Keratinocyte (primary cell): ENCODE measurements around the gene ACSM3. TPM values are rescaled to one million over a fixed set of nuclear protein-coding genes. Genes with fewer than 3 reads are reported as not detected.

Experiments
- DNase-seq: peaks from one replicate; pipeline ENCODE4 v3.0.0-alpha.2; 2011; ENCODE audit warnings: low read depth, missing footprints, low spot score
- FAIRE-seq: peaks from 2 replicates; lab custom pipeline; 2011; peaks lifted over from hg19 to GRCh38; lab: Jason Lieb, UNC
- H2AFZ ChIP-seq: 2 replicates; pipeline ENCODE4 v1.6.0; 2012; ENCODE audit warnings: low read length, control low read depth, inconsistent platforms; ENCODE audit not compliant: control insufficient read depth
- H3K27ac ChIP-seq: 2 replicates; pipeline ENCODE4 v1.5.1; 2011; ENCODE audit warnings: low read length; ENCODE audit not compliant: control insufficient read depth, insufficient read depth
- H3K27me3 ChIP-seq: 3 replicates; pipeline ENCODE4 v1.6.0; 2011; ENCODE audit warnings: low read length; ENCODE audit not compliant: control insufficient read depth, insufficient read depth; ENCODE audit errors: extremely low read depth
- H3K36me3 ChIP-seq, 2 experiments: 2 replicates in 1 of 2; 3 replicates in 1 of 2; pipeline ENCODE4 v1.5.1; 2011; ENCODE audit warnings: low read length in 2 of 2, mild to moderate bottlenecking in 1 of 2; ENCODE audit not compliant: control insufficient read depth in 2 of 2, insufficient read depth in 2 of 2; ENCODE audit errors: extremely low read depth in 1 of 2
- H3K4me1 ChIP-seq: 3 replicates; pipeline ENCODE4 v1.5.1; 2011; ENCODE audit warnings: low read length; ENCODE audit not compliant: control insufficient read depth, insufficient read depth; ENCODE audit errors: extremely low read depth
- H3K4me2 ChIP-seq: 3 replicates; pipeline ENCODE4 v1.6.0; 2011; ENCODE audit warnings: low read depth, low read length; ENCODE audit not compliant: control insufficient read depth, insufficient read depth; ENCODE audit errors: extremely low read depth
- H3K4me3 ChIP-seq, 3 experiments: fragments of 200-600 bp in 1 of 3; sonication (generic) in 1 of 3; 2 replicates in 2 of 3; 3 replicates in 1 of 3; pipeline ENCODE4 v1.5.1; 2011 to 2016; ENCODE audit warnings: low read length in 3 of 3, mild to moderate bottlenecking in 3 of 3, control low read depth in 2 of 3, inconsistent platforms in 1 of 3, low read depth in 1 of 3, mixed read lengths in 1 of 3, mixed run types in 1 of 3, moderate library complexity in 1 of 3; ENCODE audit not compliant: control insufficient read depth in 2 of 3, insufficient read depth in 2 of 3; ENCODE audit errors: extremely low read depth in 1 of 3
- H3K79me2 ChIP-seq: 2 replicates; pipeline ENCODE4 v1.6.0; 2012; ENCODE audit warnings: low read length; ENCODE audit not compliant: control insufficient read depth, insufficient read depth
- H3K9ac ChIP-seq: 3 replicates; pipeline ENCODE4 v1.6.0; 2011; ENCODE audit warnings: low read length; ENCODE audit not compliant: control insufficient read depth, insufficient read depth; ENCODE audit errors: extremely low read depth
- H3K9me1 ChIP-seq: 3 replicates; pipeline ENCODE4 v1.6.0; 2011; ENCODE audit warnings: low read length; ENCODE audit not compliant: control insufficient read depth, insufficient read depth; ENCODE audit errors: extremely low read depth
- H3K9me3 ChIP-seq: 2 replicates; pipeline ENCODE4 v1.5.1; 2012; ENCODE audit warnings: low read depth, low read length; ENCODE audit not compliant: control insufficient read depth
- H4K20me1 ChIP-seq: 3 replicates; pipeline ENCODE4 v1.6.0; 2011; ENCODE audit warnings: low read length; ENCODE audit not compliant: control insufficient read depth, insufficient read depth; ENCODE audit errors: extremely low read depth
- CTCF ChIP-seq, 3 experiments: IDR thresholded peaks in 1 of 3; conservative IDR thresholded peaks in 1 of 3; optimal IDR thresholded peaks in 1 of 3; 2 replicates in 2 of 3; 3 replicates in 1 of 3; pipeline versions ENCODE3 to v1.5.1; 2011; ENCODE audit warnings: low read length in 3 of 3, mild to moderate bottlenecking in 3 of 3, moderate library complexity in 2 of 3, control low read depth in 1 of 3, inconsistent platforms in 1 of 3; ENCODE audit not compliant: insufficient read depth in 2 of 3; ENCODE audit errors: extremely low read depth in 1 of 3
- EZH2 ChIP-seq: IDR thresholded peaks from one replicate; pipeline ENCODE4 v1.6.1; 2012; ENCODE audit warnings: inconsistent platforms, mild to moderate bottlenecking, low read length, moderate library complexity
- dilution Hi-C: fragments of 300-500 bp; cut with MboI; formaldehyde crosslinking; loops from one replicate; pipeline ENCODE4 v1.7.0; 2020; ENCODE audit warnings: low sequenced_read_pairs; ENCODE audit not compliant: extremely low pct_ligation_motif_present
- polyA plus RNA-seq, 5 experiments: library from polyadenylated mRNA; depleted of rRNA in 3 of 5; stranded (reverse) in 3 of 5; stranded (forward) in 1 of 5; unstranded in 1 of 5; fragments of >200 nt; gene quantifications; 1 replicate in 1 of 5; 2 replicates in 3 of 5; 3 replicates in 1 of 5; pipeline versions ENCODE4 v1.2.1 to v1.2.3, GENCODE V29; 2011 to 2012; ENCODE audit warnings: missing spikeins in 2 of 5, low read depth in 1 of 5, low replicate concordance in 1 of 5

ACSM3 gene
- polyA plus RNA-seq, 1 donor (not counting 4 experiments of a cell fraction or from before 2014, with no cell fraction given) = 0.38 TPM

GRCh38 chr16:20720251-20720650 is 43.6 kb upstream of the ACSM3 start:
- no peaks in the 10 kb centered on the region for H4K20me1 ChIP-seq
- no peaks in the 10 kb centered on the region for H3K27me3 ChIP-seq
- no peaks in the 10 kb centered on the region for H3K9me3 ChIP-seq
- H3K9me1 ChIP-seq = no peaks in the 10 kb centered on the region
- H3K4me2 ChIP-seq = no peak overlapping the region
- no peak overlapping the region for H3K27ac ChIP-seq
- FAIRE-seq (no peak), DNase-seq (no peak)
- no peaks in the 10 kb centered on the region for H3K79me2 ChIP-seq
- H3K4me3 ChIP-seq = no peak overlapping the region
- TF ChIP-seq EZH2 (no peak), CTCF (optimal IDR thresholded peaks at IDR 0.05 in 1 of 3, IDR thresholded peaks at IDR 0.05 in 1 of 3, conservative IDR thresholded peaks at IDR 0.05 in 1 of 3; ENCODE audit: extremely low read depth in 1 of 3, insufficient read depth in 2 of 3, low read length in 3 of 3) (no peak)
- H3K36me3 ChIP-seq = no peaks in the 10 kb centered on the region
- H3K4me1 ChIP-seq = no peaks in the 10 kb centered on the region
- no peak overlapping the region for H3K9ac ChIP-seq
- no peak overlapping the region for H2AFZ ChIP-seq
- dilution Hi-C loops = no loop called here

- FAIRE-seq (no peak), DNase-seq (no peak)
- Histone ChIP-seq H4K20me1 (no peaks in the 10 kb centered on the region), H3K4me2 (no peak overlapping the region), H3K9me3 (no peaks in the 10 kb centered on the region), H3K4me1 (no peaks in the 10 kb centered on the region), H3K9ac (no peak overlapping the region), H3K4me3 (no peak overlapping the region), H2AFZ (no peak overlapping the region), H3K27ac (no peak overlapping the region), H3K36me3 (no peaks in the 10 kb centered on the region), H3K9me1 (no peaks in the 10 kb centered on the region), H3K79me2 (no peaks in the 10 kb centered on the region), H3K27me3 (no peaks in the 10 kb centered on the region)
- dilution Hi-C loops = no loop called here
- TF ChIP-seq EZH2 = no peak
- no peak for TF ChIP-seq CTCF (optimal IDR thresholded peaks at IDR 0.05 in 1 of 3, IDR thresholded peaks at IDR 0.05 in 1 of 3, conservative IDR thresholded peaks at IDR 0.05 in 1 of 3; ENCODE audit: extremely low read depth in 1 of 3, insufficient read depth in 2 of 3, low read length in 3 of 3)
Observed at GRCh38 chr16:20726661-20727060, 37.2 kb upstream of the ACSM3 start.
